ENCODE measurements around the gene EDC3. TPM values are rescaled to one million over a fixed set of nuclear protein-coding genes. Genes with fewer than 3 reads are reported as not detected.
A peak's percentile ranks its signal among the peaks of the same experiment; 100 is the strongest.
"Not testable (repeated sequence)": the region's sequence is repeated elsewhere in the genome, so short reads cannot be mapped to it uniquely, and the experiment has no call there.

Gene EDC3
- total RNA-seq, result 10 to 100 TPM; 48.6 to 56.4 TPM

- H3K36me3 Mint-ChIP-seq, result peaks cover 8% of the 10 kb centered on the region in 2 donors
- H3K27ac Mint-ChIP-seq, result peak within 1 kb of the TSS; percentile 92 to 100
- H3K9me3 Mint-ChIP-seq, result no peaks in the 10 kb centered on the region
- peak; percentile 82 to 84 for DNase-seq (ENCODE audit: low spot score in 2 of 2)
- ATAC-seq, result peak; percentile 97
These were observed at the start of gene EDC3 for GRCh38 chr15:74695597-74696397. Gene EDC3 (minus strand): TSS chr15:74696024. CDS start chr15:74675124, 20,900 bp downstream.

GRCh38 chr15:74742422-74742821 is 46.6 kb upstream of the EDC3 start:
- H3K9me3 Mint-ChIP-seq, result peaks cover 13 to 14% of the 10 kb centered on the region in 2 donors
- H3K36me3 Mint-ChIP-seq, result peaks cover 12 to 22% of the 10 kb centered on the region in 2 donors
- no peak for ATAC-seq
- DNase-seq (ENCODE audit: low spot score in 2 of 2), result no peak
- no peak overlapping the region for H3K27ac Mint-ChIP-seq

- Mint-ChIP-seq H3K9me3 (peaks cover 15 to 21% of the 10 kb centered on the region in 2 donors), H3K36me3 (peaks cover 17 to 30% of the 10 kb centered on the region in 2 donors), H3K27ac (peak overlapping the region in 1 of 2 donors; percentile 87)
- peak in 1 of 2 donors; percentile 47 for ATAC-seq
- DNase-seq (ENCODE audit: low spot score in 2 of 2), result peak in 1 of 2 donors; percentile 54
These were observed 42.4 kb upstream of the EDC3 start for GRCh38 chr15:74738239-74738638.

- Mint-ChIP-seq H3K27ac (no peak overlapping the region), H3K9me3 (peaks cover 11 to 16% of the 10 kb centered on the region in 2 donors), H3K36me3 (peaks cover 13 to 22% of the 10 kb centered on the region in 2 donors)
- ATAC-seq (no peak), DNase-seq (ENCODE audit: low spot score in 2 of 2) (no peak)
These were observed 39.5 kb upstream of the EDC3 start for GRCh38 chr15:74735305-74735704.

GRCh38 chr15:74733269-74733668 is 37.4 kb upstream of the EDC3 start:
- ATAC-seq, result no peak
- no peak overlapping the region for H3K27ac Mint-ChIP-seq
- peak in 1 of 2 donors; percentile 13 for DNase-seq (ENCODE audit: low spot score in 2 of 2)
- peaks cover 12 to 16% of the 10 kb centered on the region in 2 donors for H3K36me3 Mint-ChIP-seq
- peaks cover 10 to 15% of the 10 kb centered on the region in 2 donors for H3K9me3 Mint-ChIP-seq

- ATAC-seq (no peak), DNase-seq (ENCODE audit: low spot score in 2 of 2) (peak in 1 of 2 donors; percentile 38)
- peaks cover 6 to 11% of the 10 kb centered on the region in 2 donors for H3K9me3 Mint-ChIP-seq
- H3K36me3 Mint-ChIP-seq, result peaks cover 8 to 12% of the 10 kb centered on the region in 2 donors
- no peak overlapping the region for H3K27ac Mint-ChIP-seq
These were observed 37.0 kb upstream of the EDC3 start for GRCh38 chr15:74732846-74733245.

GRCh38 chr15:74730619-74731316 is 34.9 kb upstream of the EDC3 start:
- H3K27ac Mint-ChIP-seq, result peak overlapping the region in 1 of 2 donors; percentile 31
- H3K9me3 Mint-ChIP-seq, result no peaks in the 10 kb centered on the region
- ATAC-seq, result no peak
- DNase-seq (ENCODE audit: low spot score in 2 of 2), result peak in 1 of 2 donors; percentile 50
- no peaks in the 10 kb centered on the region for H3K36me3 Mint-ChIP-seq

- H3K27ac Mint-ChIP-seq, result not testable (repeated sequence)
These were observed 33.5 kb upstream of the EDC3 start for GRCh38 chr15:74729372-74729771.

GRCh38 chr15:74728699-74729098 is 32.9 kb upstream of the EDC3 start:
- H3K36me3 Mint-ChIP-seq, H3K27ac Mint-ChIP-seq, ATAC-seq, H3K9me3 Mint-ChIP-seq: not testable (repeated sequence)
- peak in 1 of 2 donors; percentile 47 for DNase-seq (ENCODE audit: low spot score in 2 of 2)

More at GRCh38 chr15:74729372-74729771, 33.5 kb upstream of the EDC3 start:
- not testable (repeated sequence) for H3K9me3 Mint-ChIP-seq, H3K36me3 Mint-ChIP-seq, ATAC-seq
- peak in 1 of 2 donors; percentile 16 for DNase-seq (ENCODE audit: low spot score in 2 of 2)

GRCh38 chr15:74727727-74728126 is 31.9 kb upstream of the EDC3 start:
- H3K36me3 Mint-ChIP-seq, result no peaks in the 10 kb centered on the region
- ATAC-seq, result no peak
- H3K9me3 Mint-ChIP-seq, result no peaks in the 10 kb centered on the region
- H3K27ac Mint-ChIP-seq, result peak overlapping the region in 1 of 2 donors; percentile 89
- peak in 1 of 2 donors; percentile 52 for DNase-seq (ENCODE audit: low spot score in 2 of 2)

- Mint-ChIP-seq H3K27ac (peak overlapping the region; percentile 89 to 92), H3K9me3 (no peaks in the 10 kb centered on the region), H3K36me3 (no peaks in the 10 kb centered on the region)
- ATAC-seq, result peak in 1 of 2 donors; percentile 1
- no peak for DNase-seq (ENCODE audit: low spot score in 2 of 2)
These were observed 30.9 kb upstream of the EDC3 start for GRCh38 chr15:74726774-74727164.

- peak; percentile 70 to 86 for DNase-seq (ENCODE audit: low spot score in 2 of 2)
- H3K9me3 Mint-ChIP-seq, result no peaks in the 10 kb centered on the region
These were observed 30.3 kb upstream of the EDC3 start for GRCh38 chr15:74725845-74726773.

GRCh38 chr15:74725225-74725774 is 29.5 kb upstream of the EDC3 start, which contains the start of gene CYP1A1:
Gene CYP1A1 (minus strand): TSS chr15:74725528. CDS start chr15:74723097, 2,431 bp downstream.
- H3K36me3 Mint-ChIP-seq, result no peaks in the 10 kb centered on the region
- no peaks in the 10 kb centered on the region for H3K9me3 Mint-ChIP-seq
- ATAC-seq (peak; percentile 13 to 43), DNase-seq (ENCODE audit: low spot score in 2 of 2) (peak in 1 of 2 donors; percentile 43)
- H3K27ac Mint-ChIP-seq, result peak within 1 kb of the TSS in 1 of 2 donors; percentile 89

More at GRCh38 chr15:74725845-74726773, 30.3 kb upstream of the EDC3 start:
- peak; percentile 83 for ATAC-seq
- Mint-ChIP-seq H3K36me3 (no peaks in the 10 kb centered on the region), H3K27ac (peak overlapping the region in 1 of 2 donors; percentile 89)

GRCh38 chr15:74724570-74725224 is 28.9 kb upstream of the EDC3 start:
- Mint-ChIP-seq H3K36me3 (no peaks in the 10 kb centered on the region), H3K27ac (peak overlapping the region in 1 of 2 donors; percentile 10), H3K9me3 (no peaks in the 10 kb centered on the region)
- ATAC-seq (no peak), DNase-seq (ENCODE audit: low spot score in 2 of 2) (peak in 1 of 2 donors; percentile 31)

GRCh38 chr15:74723754-74724334 is 28.0 kb upstream of the EDC3 start:
- peak in 1 of 2 donors; percentile 11 for DNase-seq (ENCODE audit: low spot score in 2 of 2)
- ATAC-seq, result peak in 1 of 2 donors; percentile 28
- H3K27ac Mint-ChIP-seq, result peak overlapping the region in 1 of 2 donors; percentile 10
- H3K9me3 Mint-ChIP-seq, result no peaks in the 10 kb centered on the region
- H3K36me3 Mint-ChIP-seq, result no peaks in the 10 kb centered on the region

All from activated naive CD4-positive, alpha-beta T cell treated with anti-CD3 and anti-CD28 coated beads, Interleukin-2, amount 50 U/mL, for 72 hours (primary cell).